ENCODE measurements around the gene TMEM106C.

Gene TMEM106C

DNA sequence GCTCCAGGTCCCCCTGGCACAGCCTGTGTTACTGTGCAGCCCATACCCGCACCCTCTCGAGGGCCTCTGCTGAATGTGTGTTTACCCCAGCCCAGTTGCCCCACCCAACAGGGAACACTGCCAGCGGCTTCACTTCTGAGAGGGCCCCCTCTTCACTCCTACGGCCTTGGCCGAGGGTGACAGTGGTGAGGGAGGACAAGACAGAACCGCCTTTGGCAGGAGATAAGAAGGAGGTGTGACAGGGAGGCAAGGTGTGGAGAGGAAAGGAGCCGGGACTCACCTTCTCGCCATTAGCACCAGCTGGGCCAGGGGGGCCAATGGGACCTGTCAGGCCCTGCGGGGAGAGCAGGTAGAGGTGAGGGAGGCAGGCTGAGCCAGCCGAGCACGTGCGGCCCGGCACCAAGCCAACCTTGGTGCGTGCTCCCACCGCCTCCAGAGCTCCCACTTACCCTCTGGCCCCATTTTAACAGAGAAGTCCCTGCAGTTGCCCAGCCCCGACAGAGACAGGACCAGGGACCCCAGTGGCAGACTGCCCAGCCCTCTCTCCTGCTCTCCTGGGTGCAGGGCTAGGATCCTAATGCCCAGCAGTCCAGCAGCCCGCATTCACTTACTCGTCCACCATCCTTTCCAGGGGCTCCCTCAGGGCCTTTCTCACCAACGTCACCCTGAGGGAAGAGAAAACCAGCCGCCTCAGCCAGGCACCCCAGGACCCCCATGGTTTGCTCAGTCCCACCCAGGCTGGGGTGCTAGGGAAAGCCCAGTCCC lies 18.3 kb downstream of the TMEM106C start:
- TF ChIP-seq ISL1 (CRISPR knock-in tag; IDR thresholded peaks at IDR 0.05) (no peak), ESRRG (CRISPR knock-in tag; IDR thresholded peaks at IDR 0.05) (no peak), SNAI2 (CRISPR knock-in tag; IDR thresholded peaks at IDR 0.05) (no peak), ARNTL (CRISPR knock-in tag; IDR thresholded peaks at IDR 0.05; ENCODE audit: borderline replicate concordance, low read depth) (no peak), ZNF565 (CRISPR knock-in tag; conservative IDR thresholded peaks at IDR 0.05; ENCODE audit: low read depth) (no peak), TCF4 (CRISPR knock-in tag; IDR thresholded peaks at IDR 0.05; ENCODE audit: borderline replicate concordance) (no peak)
- TF ChIP-seq, protein P1, sequence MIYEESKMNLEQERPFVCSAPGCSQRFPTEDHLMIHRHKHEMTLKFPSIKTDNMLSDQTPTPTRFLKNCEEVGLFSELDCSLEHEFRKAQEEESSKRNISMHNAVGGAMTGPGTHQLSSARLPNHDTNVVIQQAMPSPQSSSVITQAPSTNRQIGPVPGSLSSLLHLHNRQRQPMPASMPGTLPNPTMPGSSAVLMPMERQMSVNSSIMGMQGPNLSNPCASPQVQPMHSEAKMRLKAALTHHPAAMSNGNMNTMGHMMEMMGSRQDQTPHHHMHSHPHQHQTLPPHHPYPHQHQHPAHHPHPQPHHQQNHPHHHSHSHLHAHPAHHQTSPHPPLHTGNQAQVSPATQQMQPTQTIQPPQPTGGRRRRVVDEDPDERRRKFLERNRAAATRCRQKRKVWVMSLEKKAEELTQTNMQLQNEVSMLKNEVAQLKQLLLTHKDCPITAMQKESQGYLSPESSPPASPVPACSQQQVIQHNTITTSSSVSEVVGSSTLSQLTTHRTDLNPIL (CRISPR knock-in tag; IDR thresholded peaks at IDR 0.05; ENCODE audit: low read depth) = no peak
- no peak for ATAC-seq

DNA sequence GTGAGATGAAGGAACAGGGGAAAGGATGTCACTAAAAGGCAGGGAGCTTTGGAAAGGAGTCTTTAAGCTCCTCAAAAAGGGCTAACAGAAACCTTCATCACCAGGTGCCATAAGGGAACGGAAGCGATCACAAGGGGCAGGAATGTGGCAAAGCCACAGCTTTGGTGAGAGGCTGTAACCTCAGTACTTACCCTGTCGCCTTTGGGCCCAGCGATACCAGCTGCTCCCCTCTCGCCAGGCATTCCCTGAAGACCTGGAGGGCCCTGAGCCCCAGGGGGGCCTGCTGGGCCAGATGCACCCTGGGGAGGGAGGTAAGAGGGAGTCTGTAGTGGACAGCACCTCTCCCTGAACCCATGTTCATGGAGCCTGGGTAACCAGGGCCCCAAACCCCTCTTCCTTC lies 18.9 kb downstream of the TMEM106C start:
- no peak for ATAC-seq
- TF ChIP-seq ZC3H10 (CRISPR knock-in tag; IDR thresholded peaks at IDR 0.05) (no peak), TOX (CRISPR knock-in tag; IDR thresholded peaks at IDR 0.05; ENCODE audit: borderline replicate concordance) (no peak), PPARA (CRISPR knock-in tag; IDR thresholded peaks at IDR 0.05; ENCODE audit: borderline replicate concordance) (no peak)

DNA sequence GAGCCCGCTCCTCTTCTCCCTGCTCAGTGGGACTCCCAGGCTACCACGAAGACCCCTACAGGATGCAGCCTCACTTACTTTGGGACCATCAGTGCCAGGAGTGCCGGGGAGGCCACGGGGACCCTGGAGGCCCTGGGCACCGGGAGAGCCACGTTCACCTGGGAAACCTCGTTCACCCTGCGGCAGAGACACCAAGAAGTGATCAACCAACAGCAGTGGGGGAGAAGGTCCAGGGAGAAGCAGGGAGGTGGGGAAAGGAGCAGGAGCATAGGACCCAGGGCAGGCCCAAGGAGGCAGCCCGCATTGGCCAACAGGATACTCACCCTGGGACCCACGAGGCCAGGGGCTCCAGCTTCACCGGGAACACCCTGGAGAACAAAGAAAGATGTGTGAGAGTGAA lies 19.4 kb downstream of the TMEM106C start:
- TF ChIP-seq, protein P1 (CRISPR knock-in tag; IDR thresholded peaks at IDR 0.05; ENCODE audit: low read depth) = no peak
- TF ChIP-seq, protein P2, sequence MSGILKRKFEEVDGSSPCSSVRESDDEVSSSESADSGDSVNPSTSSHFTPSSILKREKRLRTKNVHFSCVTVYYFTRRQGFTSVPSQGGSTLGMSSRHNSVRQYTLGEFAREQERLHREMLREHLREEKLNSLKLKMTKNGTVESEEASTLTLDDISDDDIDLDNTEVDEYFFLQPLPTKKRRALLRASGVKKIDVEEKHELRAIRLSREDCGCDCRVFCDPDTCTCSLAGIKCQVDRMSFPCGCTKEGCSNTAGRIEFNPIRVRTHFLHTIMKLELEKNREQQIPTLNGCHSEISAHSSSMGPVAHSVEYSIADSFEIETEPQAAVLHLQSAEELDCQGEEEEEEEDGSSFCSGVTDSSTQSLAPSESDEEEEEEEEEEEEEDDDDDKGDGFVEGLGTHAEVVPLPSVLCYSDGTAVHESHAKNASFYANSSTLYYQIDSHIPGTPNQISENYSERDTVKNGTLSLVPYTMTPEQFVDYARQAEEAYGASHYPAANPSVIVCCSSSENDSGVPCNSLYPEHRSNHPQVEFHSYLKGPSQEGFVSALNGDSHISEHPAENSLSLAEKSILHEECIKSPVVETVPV (CRISPR knock-in tag; IDR thresholded peaks at IDR 0.05) = no peak
- no peak for TF ChIP-seq ZNF565 (CRISPR knock-in tag; conservative IDR thresholded peaks at IDR 0.05; ENCODE audit: low read depth)
- no peak for TF ChIP-seq ZNF8 (CRISPR knock-in tag; IDR thresholded peaks at IDR 0.05)
- TF ChIP-seq RARB (CRISPR knock-in tag; IDR thresholded peaks at IDR 0.05) = no peak
- TF ChIP-seq ZFP3 (CRISPR knock-in tag; IDR thresholded peaks at IDR 0.05) = no peak
- TF ChIP-seq, protein P3, sequence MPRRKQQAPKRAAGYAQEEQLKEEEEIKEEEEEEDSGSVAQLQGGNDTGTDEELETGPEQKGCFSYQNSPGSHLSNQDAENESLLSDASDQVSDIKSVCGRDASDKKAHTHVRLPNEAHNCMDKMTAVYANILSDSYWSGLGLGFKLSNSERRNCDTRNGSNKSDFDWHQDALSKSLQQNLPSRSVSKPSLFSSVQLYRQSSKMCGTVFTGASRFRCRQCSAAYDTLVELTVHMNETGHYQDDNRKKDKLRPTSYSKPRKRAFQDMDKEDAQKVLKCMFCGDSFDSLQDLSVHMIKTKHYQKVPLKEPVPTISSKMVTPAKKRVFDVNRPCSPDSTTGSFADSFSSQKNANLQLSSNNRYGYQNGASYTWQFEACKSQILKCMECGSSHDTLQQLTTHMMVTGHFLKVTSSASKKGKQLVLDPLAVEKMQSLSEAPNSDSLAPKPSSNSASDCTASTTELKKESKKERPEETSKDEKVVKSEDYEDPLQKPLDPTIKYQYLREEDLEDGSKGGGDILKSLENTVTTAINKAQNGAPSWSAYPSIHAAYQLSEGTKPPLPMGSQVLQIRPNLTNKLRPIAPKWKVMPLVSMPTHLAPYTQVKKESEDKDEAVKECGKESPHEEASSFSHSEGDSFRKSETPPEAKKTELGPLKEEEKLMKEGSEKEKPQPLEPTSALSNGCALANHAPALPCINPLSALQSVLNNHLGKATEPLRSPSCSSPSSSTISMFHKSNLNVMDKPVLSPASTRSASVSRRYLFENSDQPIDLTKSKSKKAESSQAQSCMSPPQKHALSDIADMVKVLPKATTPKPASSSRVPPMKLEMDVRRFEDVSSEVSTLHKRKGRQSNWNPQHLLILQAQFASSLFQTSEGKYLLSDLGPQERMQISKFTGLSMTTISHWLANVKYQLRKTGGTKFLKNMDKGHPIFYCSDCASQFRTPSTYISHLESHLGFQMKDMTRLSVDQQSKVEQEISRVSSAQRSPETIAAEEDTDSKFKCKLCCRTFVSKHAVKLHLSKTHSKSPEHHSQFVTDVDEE (CRISPR knock-in tag; IDR thresholded peaks at IDR 0.05) = no peak
- TF ChIP-seq ISL1 (CRISPR knock-in tag; IDR thresholded peaks at IDR 0.05) = no peak
- no peak for TF ChIP-seq BACH2 (CRISPR knock-in tag; IDR thresholded peaks at IDR 0.05; ENCODE audit: borderline replicate concordance)
- no peak for TF ChIP-seq TCF4 (CRISPR knock-in tag; IDR thresholded peaks at IDR 0.05; ENCODE audit: borderline replicate concordance)
- no peak for TF ChIP-seq SNAI2 (CRISPR knock-in tag; IDR thresholded peaks at IDR 0.05)
- TF ChIP-seq CSDC2 (CRISPR knock-in tag; IDR thresholded peaks at IDR 0.05) = no peak
- TF ChIP-seq PPARA (CRISPR knock-in tag; IDR thresholded peaks at IDR 0.05; ENCODE audit: borderline replicate concordance) = no peak
- TF ChIP-seq GLIS3 (CRISPR knock-in tag; IDR thresholded peaks at IDR 0.05) = no peak
- no peak for TF ChIP-seq ZFP30 (CRISPR knock-in tag; IDR thresholded peaks at IDR 0.05)
- TF ChIP-seq ZC3H10 (CRISPR knock-in tag; IDR thresholded peaks at IDR 0.05) = no peak
- no peak for TF ChIP-seq OSR1 (CRISPR knock-in tag; IDR thresholded peaks at IDR 0.05)
- TF ChIP-seq, protein P4, sequence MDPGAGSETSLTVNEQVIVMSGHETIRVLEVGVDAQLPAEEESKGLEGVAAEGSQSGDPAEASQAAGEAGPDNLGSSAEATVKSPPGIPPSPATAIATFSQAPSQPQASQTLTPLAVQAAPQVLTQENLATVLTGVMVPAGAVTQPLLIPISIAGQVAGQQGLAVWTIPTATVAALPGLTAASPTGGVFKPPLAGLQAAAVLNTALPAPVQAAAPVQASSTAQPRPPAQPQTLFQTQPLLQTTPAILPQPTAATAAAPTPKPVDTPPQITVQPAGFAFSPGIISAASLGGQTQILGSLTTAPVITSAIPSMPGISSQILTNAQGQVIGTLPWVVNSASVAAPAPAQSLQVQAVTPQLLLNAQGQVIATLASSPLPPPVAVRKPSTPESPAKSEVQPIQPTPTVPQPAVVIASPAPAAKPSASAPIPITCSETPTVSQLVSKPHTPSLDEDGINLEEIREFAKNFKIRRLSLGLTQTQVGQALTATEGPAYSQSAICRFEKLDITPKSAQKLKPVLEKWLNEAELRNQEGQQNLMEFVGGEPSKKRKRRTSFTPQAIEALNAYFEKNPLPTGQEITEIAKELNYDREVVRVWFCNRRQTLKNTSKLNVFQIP (CRISPR knock-in tag; IDR thresholded peaks at IDR 0.05; ENCODE audit: borderline replicate concordance, low read depth) = no peak
- TF ChIP-seq, protein P5, sequence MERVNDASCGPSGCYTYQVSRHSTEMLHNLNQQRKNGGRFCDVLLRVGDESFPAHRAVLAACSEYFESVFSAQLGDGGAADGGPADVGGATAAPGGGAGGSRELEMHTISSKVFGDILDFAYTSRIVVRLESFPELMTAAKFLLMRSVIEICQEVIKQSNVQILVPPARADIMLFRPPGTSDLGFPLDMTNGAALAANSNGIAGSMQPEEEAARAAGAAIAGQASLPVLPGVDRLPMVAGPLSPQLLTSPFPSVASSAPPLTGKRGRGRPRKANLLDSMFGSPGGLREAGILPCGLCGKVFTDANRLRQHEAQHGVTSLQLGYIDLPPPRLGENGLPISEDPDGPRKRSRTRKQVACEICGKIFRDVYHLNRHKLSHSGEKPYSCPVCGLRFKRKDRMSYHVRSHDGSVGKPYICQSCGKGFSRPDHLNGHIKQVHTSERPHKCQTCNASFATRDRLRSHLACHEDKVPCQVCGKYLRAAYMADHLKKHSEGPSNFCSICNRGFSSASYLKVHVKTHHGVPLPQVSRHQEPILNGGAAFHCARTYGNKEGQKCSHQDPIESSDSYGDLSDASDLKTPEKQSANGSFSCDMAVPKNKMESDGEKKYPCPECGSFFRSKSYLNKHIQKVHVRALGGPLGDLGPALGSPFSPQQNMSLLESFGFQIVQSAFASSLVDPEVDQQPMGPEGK (CRISPR knock-in tag; IDR thresholded peaks at IDR 0.05; ENCODE audit: borderline replicate concordance) = no peak
- no peak for TF ChIP-seq ZNF70 (CRISPR knock-in tag; IDR thresholded peaks at IDR 0.05)
- ATAC-seq = no peak
